ENCODE results near the gene CYFIP1.

Gene CYFIP1

GRCh38 chr15:22871481-22872086 lies 108.6 kb downstream of the CYFIP1 start:
- in situ Hi-C loops (cut with MboI; ENCODE audit: low sequenced_read_pairs), result no loop called here

- in situ Hi-C loops (cut with MboI; ENCODE audit: low sequenced_read_pairs), result no loop called here
These were observed 109.3 kb downstream of the CYFIP1 start for GRCh38 chr15:22870865-22871264.

- in situ Hi-C loops (cut with MboI; ENCODE audit: low sequenced_read_pairs), result no loop called here
These were observed 110.3 kb downstream of the CYFIP1 start for GRCh38 chr15:22869856-22870255.

- in situ Hi-C loops (cut with MboI; ENCODE audit: low sequenced_read_pairs), result no loop called here
These were observed 111.2 kb downstream of the CYFIP1 start for GRCh38 chr15:22868928-22869327.

- in situ Hi-C loops (cut with MboI; ENCODE audit: low sequenced_read_pairs), result no loop called here
These were observed 111.7 kb downstream of the CYFIP1 start for GRCh38 chr15:22868495-22868894.

- in situ Hi-C loops (cut with MboI; ENCODE audit: low sequenced_read_pairs), result no loop called here
These were observed 112.3 kb downstream of the CYFIP1 start for GRCh38 chr15:22867886-22868285.

GRCh38 chr15:22866079-22866478 lies 114.1 kb downstream of the CYFIP1 start:
- in situ Hi-C loops (cut with MboI; ENCODE audit: low sequenced_read_pairs), result no loop called here

- in situ Hi-C loops (cut with MboI; ENCODE audit: low sequenced_read_pairs), result no loop called here
These were observed 116.8 kb downstream of the CYFIP1 start for GRCh38 chr15:22863356-22863755.

- in situ Hi-C loops (cut with MboI; ENCODE audit: low sequenced_read_pairs), result no loop called here
These were observed 119.0 kb downstream of the CYFIP1 start for GRCh38 chr15:22861161-22861560.

- in situ Hi-C loops (cut with MboI; ENCODE audit: low sequenced_read_pairs), result no loop called here
These were observed 123.5 kb downstream of the CYFIP1 start for GRCh38 chr15:22856659-22857058.

- in situ Hi-C loops (cut with MboI; ENCODE audit: low sequenced_read_pairs), result no loop called here
These were observed 124.4 kb downstream of the CYFIP1 start for GRCh38 chr15:22855791-22856190.

- in situ Hi-C loops (cut with MboI; ENCODE audit: low sequenced_read_pairs), result no loop called here
These were observed 128.7 kb downstream of the CYFIP1 start for GRCh38 chr15:22851513-22851912.

- in situ Hi-C loops (cut with MboI; ENCODE audit: low sequenced_read_pairs), result no loop called here
These were observed 130.1 kb downstream of the CYFIP1 start for GRCh38 chr15:22850055-22850454.

GRCh38 chr15:22846073-22846472 lies 134.1 kb downstream of the CYFIP1 start:
- in situ Hi-C loops (cut with MboI; ENCODE audit: low sequenced_read_pairs), result no loop called here

GRCh38 chr15:22845289-22845900 lies 134.8 kb downstream of the CYFIP1 start:
- in situ Hi-C loops (cut with MboI; ENCODE audit: low sequenced_read_pairs), result no loop called here

- in situ Hi-C loops (cut with MboI; ENCODE audit: low sequenced_read_pairs), result no loop called here
These were observed 135.5 kb downstream of the CYFIP1 start for GRCh38 chr15:22844421-22845288.

- in situ Hi-C loops (cut with MboI; ENCODE audit: low sequenced_read_pairs), result no loop called here
These were observed 141.0 kb downstream of the CYFIP1 start for GRCh38 chr15:22839046-22839695.

- in situ Hi-C loops (cut with MboI; ENCODE audit: low sequenced_read_pairs), result no loop called here
These were observed 141.7 kb downstream of the CYFIP1 start, which contains the start of gene NIPA2 for GRCh38 chr15:22838292-22839042. Gene NIPA2, plus strand, starts transcription at chr15:22838666. Its CDS starts 13,066 bp downstream, at chr15:22851732.

GRCh38 chr15:22831473-22831872 lies 148.7 kb downstream of the CYFIP1 start:
- in situ Hi-C loops (cut with MboI; ENCODE audit: low sequenced_read_pairs), result no loop called here

- in situ Hi-C loops (cut with MboI; ENCODE audit: low sequenced_read_pairs), result no loop called here
These were observed 153.0 kb downstream of the CYFIP1 start for GRCh38 chr15:22827125-22827524.

All from hTERT RPE-1 (cell line).